OCI-LY3 (cell line): ENCODE results near the gene NFKB2.

ENCODE experiments used
- H2AFZ ChIP-seq: fragments of 200-600, 300-600 bp; shearing (Covaris generic); 2 replicates; pipeline ENCODE4 v1.6.0; 2014; ENCODE audit warnings: antibody characterized with exemption, low read depth, low read length
- H3K27ac ChIP-seq: fragments of 200-600, 300-600 bp; sonication (generic); 2 replicates; pipeline ENCODE4 v1.5.1; 2014; ENCODE audit warnings: mild to moderate bottlenecking, low read length, moderate library complexity, mixed read lengths
- H3K27me3 ChIP-seq: fragments of 200-600, 300-600 bp; sonication (generic); 2 replicates; pipeline ENCODE4 v1.6.1; 2014; ENCODE audit warnings: low read depth, low read length, mixed read lengths
- H3K36me3 ChIP-seq: fragments of 200-600, 300-600 bp; sonication (generic); replicated peaks from 2 replicates; pipeline ENCODE3; 2014; ENCODE audit warnings: low read depth, low read length, mixed read lengths
- H3K4me1 ChIP-seq: fragments of 300-600, 200-600 bp; sonication (generic); 2 replicates; pipeline ENCODE4 v1.6.1; 2014; ENCODE audit warnings: low read length, mixed read lengths
- H3K4me2 ChIP-seq: fragments of 200-600, 300-600 bp; sonication (generic); 2 replicates; pipeline ENCODE4 v1.6.1; 2014; ENCODE audit warnings: low read length, mixed read lengths
- H3K4me3 ChIP-seq: fragments of 300-600, 200-600 bp; sonication (generic); 2 replicates; pipeline ENCODE4 v1.5.1; 2014; ENCODE audit warnings: antibody characterized with exemption, mild to moderate bottlenecking, low read length, moderate library complexity
- H3K79me2 ChIP-seq: fragments of 300-600, 200-600 bp; shearing (Covaris generic); 2 replicates; pipeline ENCODE4 v1.6.1; 2014; ENCODE audit warnings: mild to moderate bottlenecking, low read length, mixed read lengths
- H3K9ac ChIP-seq: fragments of 300-600, 200-600 bp; shearing (Covaris generic); 2 replicates; pipeline ENCODE4 v1.6.0; 2014; ENCODE audit warnings: mild to moderate bottlenecking, low read length, moderate library complexity
- H3K9me3 ChIP-seq: fragments of 200-600, 300-600 bp; shearing (Covaris generic); 2 replicates; pipeline ENCODE4 v1.6.1; 2014; ENCODE audit warnings: low read length, mixed read lengths; ENCODE audit not compliant: insufficient read depth
- H4K20me1 ChIP-seq: fragments of 200-600, 300-600 bp; sonication (generic); 2 replicates; pipeline ENCODE4 v1.6.1; 2016; ENCODE audit warnings: low read length, mixed read lengths; ENCODE audit not compliant: insufficient read depth
- EZH2phosphoT487 ChIP-seq: fragments of 200-600 bp; shearing (Covaris generic); IDR thresholded peaks from 2 replicates; pipeline ENCODE4 v1.6.1; 2018; ENCODE audit warnings: antibody characterized with exemption, mixed run types, low read depth
- TF ChIP-seq, protein P1 (sequence below): fragments of 200-600, 300-600 bp; sonication (generic); IDR thresholded peaks from 2 replicates; pipeline ENCODE4 v1.5.1; 2014; ENCODE audit warnings: antibody characterized with exemption, low read length, low read depth

The NFKB2 gene

DNA sequence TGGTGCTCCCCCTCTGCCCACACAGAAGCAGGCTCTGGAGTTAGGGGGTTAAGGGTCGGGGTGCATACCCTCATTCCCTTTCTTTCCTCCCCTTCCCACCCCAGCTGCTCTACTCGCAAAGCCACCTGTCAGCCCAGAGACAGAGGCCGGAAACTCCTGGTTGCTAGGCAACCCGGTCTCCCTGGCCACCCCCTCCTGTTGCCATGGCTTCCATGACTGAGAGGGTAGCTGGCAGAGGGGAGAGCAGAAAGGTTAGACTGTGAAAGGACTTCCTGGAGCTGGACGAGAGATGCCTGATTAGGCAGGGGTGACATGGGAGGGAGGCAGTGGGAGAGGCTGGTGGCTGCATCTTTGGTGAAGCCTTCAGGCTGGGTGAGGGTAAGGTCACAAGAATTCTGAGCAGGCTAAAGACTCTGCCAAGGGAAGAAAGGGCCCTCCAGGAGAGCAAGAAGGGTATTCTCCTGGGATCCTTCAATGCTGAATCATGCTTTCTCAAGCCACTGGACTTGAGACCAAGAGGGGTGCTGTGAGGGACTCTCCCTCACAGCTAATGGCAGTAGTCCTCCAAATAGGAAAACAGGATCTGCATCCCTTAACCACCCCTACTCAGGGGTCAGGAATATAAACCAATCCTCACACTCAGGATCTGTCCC lies 17.7 kb downstream of the NFKB2 start:
- Histone ChIP-seq H3K27me3 (no peaks in the 10 kb centered on the region), H3K36me3 (no peaks in the 10 kb centered on the region), H3K9me3 (no peaks in the 10 kb centered on the region), H3K4me1 (peaks cover 33% of the 10 kb centered on the region), H3K79me2 (no peaks in the 10 kb centered on the region), H3K4me3 (no peak overlapping the region), H4K20me1 (no peaks in the 10 kb centered on the region), H3K27ac (no peak overlapping the region), H3K4me2 (no peak overlapping the region), H2AFZ (no peak overlapping the region), H3K9ac (no peak overlapping the region)
- TF ChIP-seq, protein P1, sequence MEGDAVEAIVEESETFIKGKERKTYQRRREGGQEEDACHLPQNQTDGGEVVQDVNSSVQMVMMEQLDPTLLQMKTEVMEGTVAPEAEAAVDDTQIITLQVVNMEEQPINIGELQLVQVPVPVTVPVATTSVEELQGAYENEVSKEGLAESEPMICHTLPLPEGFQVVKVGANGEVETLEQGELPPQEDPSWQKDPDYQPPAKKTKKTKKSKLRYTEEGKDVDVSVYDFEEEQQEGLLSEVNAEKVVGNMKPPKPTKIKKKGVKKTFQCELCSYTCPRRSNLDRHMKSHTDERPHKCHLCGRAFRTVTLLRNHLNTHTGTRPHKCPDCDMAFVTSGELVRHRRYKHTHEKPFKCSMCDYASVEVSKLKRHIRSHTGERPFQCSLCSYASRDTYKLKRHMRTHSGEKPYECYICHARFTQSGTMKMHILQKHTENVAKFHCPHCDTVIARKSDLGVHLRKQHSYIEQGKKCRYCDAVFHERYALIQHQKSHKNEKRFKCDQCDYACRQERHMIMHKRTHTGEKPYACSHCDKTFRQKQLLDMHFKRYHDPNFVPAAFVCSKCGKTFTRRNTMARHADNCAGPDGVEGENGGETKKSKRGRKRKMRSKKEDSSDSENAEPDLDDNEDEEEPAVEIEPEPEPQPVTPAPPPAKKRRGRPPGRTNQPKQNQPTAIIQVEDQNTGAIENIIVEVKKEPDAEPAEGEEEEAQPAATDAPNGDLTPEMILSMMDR, result no peak
- TF ChIP-seq EZH2phosphoT487, result no peak

DNA sequence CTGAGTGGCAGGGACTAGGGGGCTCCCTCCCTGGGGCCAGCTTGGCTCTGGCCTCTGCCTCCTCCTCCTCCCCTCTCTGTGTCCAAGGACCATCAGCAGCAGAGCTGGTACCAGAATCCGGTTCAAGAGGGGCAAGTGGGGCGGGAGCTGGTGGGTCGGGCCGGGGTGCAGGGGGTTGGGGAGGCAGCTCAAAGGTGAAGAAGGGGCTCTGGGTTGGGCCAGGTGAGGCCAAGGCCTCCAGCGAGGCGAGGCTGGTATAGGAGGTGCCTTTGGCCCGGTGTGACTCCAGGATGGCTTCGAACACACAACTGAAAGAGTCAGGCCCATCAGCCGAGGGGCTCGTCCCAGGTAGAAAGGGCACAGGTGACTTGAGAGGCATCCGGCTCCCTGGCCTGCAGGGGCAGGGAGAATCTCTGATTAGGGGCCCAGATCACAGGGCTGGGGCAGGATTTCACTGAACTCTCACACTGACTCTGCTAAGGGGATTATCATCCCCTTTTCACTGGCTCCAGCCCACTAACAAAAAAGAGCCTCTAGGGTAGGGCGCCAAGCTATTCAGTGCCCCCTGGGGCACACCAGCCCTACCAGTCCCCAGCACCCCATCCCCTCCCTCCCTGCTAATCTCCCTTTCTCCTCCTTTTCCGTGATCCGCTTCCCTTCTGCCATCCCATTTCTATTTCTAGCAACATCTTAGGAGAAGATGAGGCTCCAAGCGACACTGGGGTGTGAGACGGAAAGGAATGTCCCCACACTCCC lies 18.5 kb downstream of the NFKB2 start:
- Histone ChIP-seq H3K9ac (no peak overlapping the region), H3K27ac (no peak overlapping the region), H3K4me3 (no peak overlapping the region), H2AFZ (no peak overlapping the region), H3K4me2 (no peak overlapping the region), H3K36me3 (no peaks in the 10 kb centered on the region), H4K20me1 (no peaks in the 10 kb centered on the region), H3K9me3 (no peaks in the 10 kb centered on the region), H3K27me3 (no peaks in the 10 kb centered on the region), H3K4me1 (peaks cover 30% of the 10 kb centered on the region), H3K79me2 (no peaks in the 10 kb centered on the region)
- no peak for TF ChIP-seq EZH2phosphoT487
- TF ChIP-seq, protein P1, result no peak

DNA sequence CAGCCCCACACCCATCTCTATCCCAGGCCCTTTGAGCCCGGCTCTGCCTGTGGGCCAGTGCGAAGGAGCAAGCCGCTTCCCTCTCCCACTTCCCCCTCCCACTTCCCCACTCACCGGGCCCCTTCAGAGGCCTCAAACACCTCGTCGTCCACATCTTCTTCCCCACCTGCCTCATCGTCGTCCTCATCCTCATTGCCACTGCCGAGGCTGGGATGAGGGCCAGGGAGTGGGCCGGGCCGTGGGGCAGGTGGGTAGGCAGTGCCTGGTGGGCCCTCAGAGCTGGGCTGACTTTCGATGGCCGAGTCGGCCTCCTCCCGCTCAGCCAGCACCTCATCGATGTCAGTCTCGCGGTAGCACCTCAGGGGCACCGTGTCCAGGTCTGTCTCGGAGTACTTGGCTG lies 19.2 kb downstream of the NFKB2 start:
- Histone ChIP-seq H3K27me3 (no peaks in the 10 kb centered on the region), H3K4me1 (peaks cover 27% of the 10 kb centered on the region), H2AFZ (no peak overlapping the region), H3K4me2 (no peak overlapping the region; the same call in 1 of the 2 replicates), H3K27ac (no peak overlapping the region), H3K9me3 (no peaks in the 10 kb centered on the region), H4K20me1 (no peaks in the 10 kb centered on the region), H3K36me3 (no peaks in the 10 kb centered on the region), H3K4me3 (no peak overlapping the region), H3K9ac (no peak overlapping the region), H3K79me2 (no peaks in the 10 kb centered on the region)
- TF ChIP-seq, protein P1, result no peak
- TF ChIP-seq EZH2phosphoT487, result no peak

DNA sequence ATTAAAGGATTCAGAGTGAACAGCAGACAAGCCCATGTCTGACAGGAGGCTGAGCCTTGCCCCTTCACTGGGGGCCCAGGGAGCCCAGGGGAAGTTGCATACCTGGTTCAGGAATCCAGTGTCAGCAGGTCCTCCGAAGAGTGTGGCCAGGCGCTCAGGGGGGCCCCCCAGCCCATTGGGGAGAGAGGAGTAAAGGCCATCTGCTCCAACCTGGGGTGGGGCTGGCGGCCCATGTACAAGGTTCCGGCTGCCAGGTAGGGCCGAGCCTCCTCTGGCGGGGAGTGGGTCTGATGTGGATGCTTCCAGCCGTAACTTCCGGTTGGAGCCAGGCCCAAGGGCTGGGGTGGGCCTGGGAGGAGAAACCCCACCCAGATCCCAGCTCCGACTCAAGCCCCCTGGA lies 20.8 kb downstream of the NFKB2 start:
- H3K9me3 ChIP-seq, result no peaks in the 10 kb centered on the region
- H4K20me1 ChIP-seq, result no peaks in the 10 kb centered on the region
- no peak overlapping the region for H3K4me3 ChIP-seq
- peaks cover 28% of the 10 kb centered on the region for H3K4me1 ChIP-seq
- H3K27ac ChIP-seq, result no peak overlapping the region
- H3K9ac ChIP-seq, result no peak overlapping the region
- no peaks in the 10 kb centered on the region for H3K36me3 ChIP-seq
- no peaks in the 10 kb centered on the region for H3K27me3 ChIP-seq
- no peak overlapping the region for H2AFZ ChIP-seq
- H3K79me2 ChIP-seq, result no peaks in the 10 kb centered on the region
- TF ChIP-seq EZH2phosphoT487, result no peak
- H3K4me2 ChIP-seq, result no peak overlapping the region
